GM19328 (cell line): Measurements from ENCODE around the gene ZNF280A.

Source experiments
- ATAC-seq: cut with Tn5 transposase; IDR thresholded peaks from one replicate; pipeline ENCODE4 v1.9.1; 2021; ENCODE audit warnings: mild to moderate bottlenecking, moderate library complexity; ENCODE audit not compliant: unreplicated experiment

The ZNF280A gene

DNA sequence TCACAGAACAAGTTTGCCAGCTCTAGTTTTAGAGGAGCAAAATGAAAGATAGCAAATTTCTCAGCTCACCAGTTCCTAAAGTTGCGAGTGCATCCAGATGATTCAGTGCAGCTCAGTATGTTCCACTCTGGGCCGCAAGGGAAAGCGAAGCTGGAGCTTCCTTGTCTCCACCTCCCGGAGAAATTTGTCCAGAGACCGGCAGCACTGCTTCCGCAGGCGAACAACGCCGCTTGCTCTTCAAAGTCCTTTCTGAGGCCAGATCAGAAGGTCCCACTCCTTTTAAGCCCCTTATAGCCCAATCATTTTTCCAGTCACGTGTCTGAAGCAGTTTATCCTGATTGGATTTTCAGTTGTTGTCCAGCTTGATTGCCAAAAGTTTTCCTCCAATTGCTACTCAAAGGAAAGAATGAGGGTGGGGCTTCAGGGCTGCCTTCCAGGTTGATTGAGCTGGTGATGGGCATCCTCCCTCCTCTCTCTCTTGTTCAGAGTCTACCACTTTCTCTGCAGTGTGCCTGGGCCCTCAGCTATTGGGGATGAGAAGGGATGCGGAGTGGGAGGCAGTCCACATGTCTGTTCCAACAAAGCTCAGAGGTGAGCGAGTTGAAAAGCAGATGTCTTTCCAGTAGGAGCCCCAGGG lies at the start of gene ZNF280A:
ZNF280A (minus strand) TSS at position 251 of the 637 bp plus-strand sequence. CDS start 4,640 bp downstream, outside the sequence.
- no peak for ATAC-seq

DNA sequence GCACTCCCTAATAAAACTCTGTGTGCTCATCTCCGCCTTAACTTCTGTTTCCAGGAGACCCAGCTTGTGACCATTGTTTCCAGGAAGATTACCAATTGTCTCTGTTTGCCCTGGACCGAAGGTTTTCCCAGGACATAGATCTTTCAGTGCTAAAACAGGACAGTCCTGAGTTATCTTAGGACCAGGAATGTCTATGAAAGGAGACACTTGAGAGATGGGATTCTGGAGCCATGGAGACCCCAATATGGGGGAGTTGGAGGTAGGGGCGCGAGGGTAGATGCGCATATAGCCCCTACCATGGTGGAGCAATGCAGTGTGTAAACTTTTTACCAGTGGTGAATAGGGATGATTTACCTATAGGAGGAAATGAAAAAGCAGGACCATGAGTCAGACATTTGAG lies 49.1 kb upstream of the ZNF280A start:
- ATAC-seq: no peak

- no peak for ATAC-seq
Observed at GRCh38 chr22:22565981-22566380, 45.9 kb upstream of the ZNF280A start.

- ATAC-seq: no peak
Observed at GRCh38 chr22:22558972-22559603, 39.0 kb upstream of the ZNF280A start, which contains the start of gene PRAME. TSS of gene PRAME (minus strand) at chr22:22559265. CDS start at chr22:22556832, 2,433 bp downstream.

DNA sequence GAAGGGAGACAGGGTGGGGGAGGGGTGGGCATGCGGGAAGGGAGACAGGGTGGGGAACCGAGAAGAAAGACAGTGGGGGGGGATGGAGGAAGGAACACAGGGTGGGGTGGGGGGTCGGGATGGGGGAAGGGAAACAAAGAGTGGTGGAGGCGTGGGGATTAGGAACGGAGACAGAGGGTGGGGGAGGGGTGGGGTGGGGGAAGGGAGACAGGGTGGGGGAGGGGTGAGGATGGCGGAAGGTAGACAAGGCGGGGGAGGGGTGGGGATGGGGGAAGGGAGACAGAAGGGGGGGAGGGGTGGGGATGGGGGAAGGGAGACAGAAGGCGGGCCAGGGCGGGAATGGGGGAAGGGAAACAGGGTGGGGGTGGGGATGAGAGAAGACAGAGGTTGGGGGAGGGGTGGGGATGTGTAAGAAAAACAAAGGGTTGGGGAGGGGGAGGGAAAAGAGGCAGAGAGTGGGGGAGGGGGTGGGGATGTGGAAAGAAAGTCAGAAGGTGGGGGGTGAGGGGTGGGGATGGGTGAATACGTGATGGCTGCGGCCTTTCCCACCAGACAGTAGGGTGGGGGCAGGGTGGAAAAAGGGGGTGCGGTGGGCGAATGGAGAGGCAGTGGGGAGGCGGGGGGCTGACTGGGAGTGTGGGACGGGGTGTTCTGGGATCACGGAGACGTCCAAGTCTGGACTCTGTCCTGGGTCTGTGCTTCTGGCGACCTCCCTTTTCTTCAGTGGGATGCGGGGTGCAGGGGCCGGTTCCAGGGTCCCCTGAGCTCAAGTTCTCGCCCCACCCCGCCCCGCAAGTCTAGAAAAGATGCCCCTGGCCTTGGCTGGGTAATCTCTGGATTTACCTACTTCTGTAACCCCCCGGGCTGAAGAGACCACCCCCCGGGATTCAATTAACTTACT lies 38.3 kb upstream of the ZNF280A start:
- no peak for ATAC-seq

GRCh38 chr22:22556995-22557925 lies 37.2 kb upstream of the ZNF280A start:
- no peak for ATAC-seq

DNA sequence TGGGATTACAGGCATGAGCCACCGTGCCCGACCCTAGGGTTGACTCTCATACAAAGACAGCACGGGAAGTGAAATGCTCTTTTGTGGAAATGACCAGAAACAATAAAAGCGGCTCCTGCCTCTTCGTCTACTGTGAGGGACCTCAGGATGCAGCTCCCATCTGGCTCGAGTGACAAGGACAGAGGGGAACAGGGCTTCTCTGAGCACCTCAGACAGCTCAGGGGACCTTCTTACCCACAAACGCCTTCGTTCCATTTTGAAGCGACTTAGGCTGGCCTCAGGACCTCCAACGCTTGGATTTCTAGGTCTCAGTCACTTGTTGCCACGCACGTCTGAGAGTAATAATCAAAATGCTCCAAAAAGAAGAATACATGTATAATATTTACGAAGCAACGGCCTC lies 36.5 kb upstream of the ZNF280A start:
- no peak for ATAC-seq

DNA sequence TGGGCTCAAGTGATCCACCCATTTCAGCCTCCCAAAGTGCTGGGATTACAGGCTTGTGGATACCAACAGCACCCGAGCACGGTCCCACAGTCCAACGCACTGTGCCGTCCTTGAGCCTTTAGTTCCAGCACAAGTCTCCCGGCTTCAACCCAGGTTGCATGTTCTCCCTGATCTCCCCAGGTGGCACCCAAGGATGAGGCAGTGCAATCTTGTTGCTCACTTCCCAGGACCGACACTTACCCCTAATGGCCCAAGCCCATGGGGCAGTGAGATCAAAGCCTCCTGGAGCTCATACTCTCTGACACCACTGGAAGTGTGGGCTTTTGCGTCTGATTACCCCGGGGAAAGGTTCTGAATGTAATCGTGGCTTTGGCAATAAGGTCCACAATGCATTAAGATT lies 35.5 kb upstream of the ZNF280A start:
- ATAC-seq: no peak

GRCh38 chr22:22554587-22555284 lies 34.7 kb upstream of the ZNF280A start:
- ATAC-seq: no peak

- ATAC-seq: no peak
Observed at GRCh38 chr22:22553735-22554586, 33.9 kb upstream of the ZNF280A start.

DNA sequence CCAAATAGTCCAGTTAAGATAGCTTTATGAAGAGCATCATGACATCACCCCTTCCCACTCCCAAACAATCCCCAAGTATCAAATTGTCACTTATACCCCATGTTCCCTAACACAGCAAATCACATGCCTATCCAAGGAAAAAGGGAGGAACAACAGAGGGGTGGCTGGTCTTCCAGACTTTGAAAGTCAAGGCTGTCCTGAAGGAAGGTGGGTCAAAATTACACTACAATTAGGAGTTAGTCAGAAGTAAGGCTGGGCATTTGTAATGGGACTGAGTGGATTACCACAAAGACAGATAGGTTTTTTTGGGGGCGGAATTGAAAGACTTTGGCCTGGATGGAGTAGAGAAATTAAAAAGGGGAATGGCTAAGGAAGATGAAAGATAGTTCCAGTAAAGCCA lies 33.1 kb upstream of the ZNF280A start:
- no peak for ATAC-seq

DNA sequence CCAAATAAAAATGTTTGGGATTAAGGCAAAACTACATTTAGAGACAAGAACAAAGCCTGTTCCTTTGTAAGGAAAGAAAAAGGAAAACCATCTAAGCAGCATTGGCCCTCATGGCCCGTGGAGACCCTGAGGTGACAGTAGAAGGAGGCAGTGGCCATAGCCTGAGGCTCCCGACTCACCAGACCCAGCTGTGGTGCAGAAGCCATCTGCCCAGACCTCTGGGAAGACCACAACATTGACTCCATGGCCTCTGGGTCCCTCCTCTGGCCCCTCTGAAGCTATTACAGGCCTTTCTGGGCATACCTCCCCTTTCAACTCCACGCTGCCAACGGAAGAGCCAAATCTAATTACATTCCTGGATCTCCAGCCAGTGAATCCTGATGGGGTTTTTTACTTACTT lies 32.6 kb upstream of the ZNF280A start:
- no peak for ATAC-seq

DNA sequence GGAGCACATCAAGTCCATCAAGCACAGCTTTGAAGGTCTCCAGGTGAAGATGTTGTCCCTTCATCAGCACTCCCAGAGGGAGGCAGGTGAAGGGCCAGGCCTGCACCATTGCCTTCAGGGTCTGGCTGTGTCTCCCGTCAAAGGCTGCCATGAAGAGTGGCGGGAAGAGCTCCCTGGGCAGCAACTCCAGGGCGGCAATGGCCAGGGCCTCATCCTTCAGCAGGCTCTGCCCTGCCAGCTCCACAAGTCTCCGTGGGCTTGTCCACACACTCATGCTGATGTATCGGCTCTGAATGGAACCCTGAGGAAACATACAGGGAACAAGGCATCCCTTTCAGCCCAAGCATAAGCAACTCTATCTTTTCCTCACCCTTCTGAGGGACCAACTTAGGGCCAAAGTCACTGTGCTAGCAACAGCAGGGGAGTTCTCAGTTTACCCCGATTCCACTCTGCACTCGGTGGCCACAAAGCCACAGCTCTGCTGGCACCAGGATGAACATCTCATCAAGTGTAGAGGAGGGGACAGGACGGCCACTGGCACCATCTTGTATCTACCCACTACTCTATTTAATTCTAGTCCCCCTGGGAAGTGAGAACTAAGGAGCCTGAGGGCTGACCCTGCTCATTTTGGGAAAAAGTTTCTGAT lies 30.8 kb upstream of the ZNF280A start:
- no peak for ATAC-seq

DNA sequence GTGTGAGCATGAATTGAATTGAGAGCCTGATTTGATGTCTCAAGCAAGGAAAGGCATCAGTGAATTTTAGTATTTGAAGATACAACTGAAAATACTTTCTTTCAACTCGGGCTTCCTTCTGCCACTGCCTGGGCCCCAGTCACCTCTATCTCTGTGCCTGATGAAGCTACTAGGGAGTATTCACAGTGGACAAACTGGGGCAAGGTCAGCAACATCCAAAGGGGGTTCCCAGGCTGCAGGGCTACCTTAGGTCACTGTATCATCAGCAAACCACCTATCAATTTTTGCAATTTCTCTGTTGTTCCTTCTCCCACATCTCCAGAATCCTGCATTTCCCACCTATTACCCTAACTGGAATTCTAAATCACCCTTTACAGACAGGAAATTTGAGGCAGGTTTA lies 28.8 kb upstream of the ZNF280A start:
- ATAC-seq: no peak

DNA sequence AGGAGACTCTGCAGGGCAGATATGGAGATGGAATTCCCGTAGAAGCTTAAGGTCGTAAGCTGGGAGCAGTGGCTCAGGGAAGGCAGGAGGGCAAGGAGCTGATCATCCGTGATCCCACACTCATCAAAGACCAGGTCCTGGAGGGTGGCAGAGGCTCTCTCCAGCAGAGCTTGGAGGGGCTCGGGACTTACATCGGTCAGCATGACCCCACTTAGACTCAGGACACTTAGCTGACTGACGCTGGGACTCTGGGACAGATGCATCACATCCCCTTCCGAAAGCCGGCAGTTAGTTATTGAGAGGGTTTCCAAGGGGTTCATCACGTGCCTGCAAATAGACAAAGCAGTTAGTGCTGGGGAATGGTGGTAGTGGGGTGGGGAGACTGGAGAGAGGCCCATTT lies 28.2 kb upstream of the ZNF280A start:
- no peak for ATAC-seq

- no peak for ATAC-seq
Observed at GRCh38 chr22:22547692-22548300, 27.7 kb upstream of the ZNF280A start.

GRCh38 chr22:22547226-22547625 lies 27.2 kb upstream of the ZNF280A start:
- no peak for ATAC-seq

DNA sequence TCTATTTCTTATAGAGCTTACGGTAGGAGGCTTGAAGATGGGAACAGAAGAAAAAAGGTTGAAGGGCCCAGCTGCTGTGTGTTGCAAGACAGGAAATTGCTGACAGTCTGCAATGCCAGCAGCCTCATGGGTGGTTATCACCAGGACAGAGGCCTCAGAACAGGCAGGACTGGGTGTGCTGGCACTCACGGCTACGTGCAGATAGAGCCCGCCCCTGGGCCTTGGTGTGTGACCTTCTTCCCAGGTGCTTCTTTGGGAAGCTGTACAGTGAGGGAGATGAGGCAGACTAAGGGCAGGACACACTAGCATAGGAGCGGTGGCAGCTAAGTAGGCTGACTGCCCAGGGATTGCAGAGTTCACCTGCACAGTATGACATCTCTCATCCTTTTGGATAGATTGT lies 26.4 kb upstream of the ZNF280A start:
- ATAC-seq: no peak
